AG04450 (cell line): ENCODE results near the gene CERK. TPM values are rescaled to one million over a fixed set of nuclear protein-coding genes. Genes with fewer than 3 reads are reported as not detected.

ENCODE experiments used
- CTCF ChIA-PET: fragments of 300-600, 350-600 bp; formaldehyde crosslinking; extraction: SDS; loops from one replicate; lab custom pipeline; 2022; ENCODE audit warnings: antibody characterized with exemption, inconsistent platforms; lab: Charles Lee
- POLR2A ChIA-PET: fragments of 350-600 bp; formaldehyde crosslinking; extraction: SDS; loops from one replicate; lab custom pipeline; 2021; ENCODE audit warnings: antibody characterized with exemption, inconsistent platforms; lab: Yijun Ruan, JAX
- DNase-seq: peaks from one replicate; pipeline ENCODE4 v3.0.0-alpha.2; 2011; ENCODE audit warnings: low read depth, low spot score
- H3K27ac ChIP-seq: one replicate; pipeline ENCODE4 v1.5.1; 2012; ENCODE audit warnings: low read depth, low read length, control low read depth
- H3K27me3 ChIP-seq: one replicate; pipeline ENCODE4 v1.6.0; 2012; ENCODE audit warnings: low read length; ENCODE audit not compliant: control insufficient read depth, insufficient read depth
- H3K4me3 ChIP-seq: 2 replicates; pipeline ENCODE4 v1.5.1; 2011; ENCODE audit warnings: mild to moderate bottlenecking, low read depth, low read length, control low read depth
- H3K9me3 ChIP-seq: 2 replicates; pipeline ENCODE4 v1.5.1; 2012; ENCODE audit warnings: low read length; ENCODE audit not compliant: control insufficient read depth, insufficient read depth
- polyA plus RNA-seq: library from polyadenylated mRNA; depleted of rRNA; stranded (reverse); fragments of >200 nt; gene quantifications from 2 replicates; pipeline ENCODE4 v1.2.3, GENCODE V29; 2011
- TF ChIP-seq, protein P1 (sequence below): IDR thresholded peaks from 2 replicates; pipeline ENCODE4 v1.5.1; 2011; ENCODE audit warnings: low read depth, low read length, control low read depth, inconsistent platforms

CERK gene
- polyA plus RNA-seq, 1 experiment = 29.0 TPM

DNA sequence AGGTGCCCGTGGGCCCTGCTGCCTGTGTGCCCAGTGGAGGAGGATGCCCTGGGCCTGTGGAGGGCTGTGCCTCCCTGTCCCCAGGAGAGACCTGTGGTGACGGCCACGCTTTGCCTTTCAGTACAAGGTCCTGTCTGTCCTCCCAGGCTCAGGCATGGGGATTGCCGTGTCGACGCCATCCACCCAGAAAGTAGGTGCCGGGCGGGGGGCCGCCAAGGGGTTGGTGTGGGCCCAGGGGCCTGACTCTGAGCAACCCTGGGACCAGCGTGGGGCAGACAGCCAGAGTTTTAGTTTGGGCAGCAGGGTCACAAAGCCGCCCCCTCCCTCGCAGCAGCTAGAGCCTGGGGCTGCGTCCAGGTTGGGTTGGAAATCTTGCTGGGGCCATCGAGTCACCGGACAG, 61.6 kb downstream of the CERK start:
- no peak overlapping the region for H3K27ac ChIP-seq
- TF ChIP-seq, protein P1, sequence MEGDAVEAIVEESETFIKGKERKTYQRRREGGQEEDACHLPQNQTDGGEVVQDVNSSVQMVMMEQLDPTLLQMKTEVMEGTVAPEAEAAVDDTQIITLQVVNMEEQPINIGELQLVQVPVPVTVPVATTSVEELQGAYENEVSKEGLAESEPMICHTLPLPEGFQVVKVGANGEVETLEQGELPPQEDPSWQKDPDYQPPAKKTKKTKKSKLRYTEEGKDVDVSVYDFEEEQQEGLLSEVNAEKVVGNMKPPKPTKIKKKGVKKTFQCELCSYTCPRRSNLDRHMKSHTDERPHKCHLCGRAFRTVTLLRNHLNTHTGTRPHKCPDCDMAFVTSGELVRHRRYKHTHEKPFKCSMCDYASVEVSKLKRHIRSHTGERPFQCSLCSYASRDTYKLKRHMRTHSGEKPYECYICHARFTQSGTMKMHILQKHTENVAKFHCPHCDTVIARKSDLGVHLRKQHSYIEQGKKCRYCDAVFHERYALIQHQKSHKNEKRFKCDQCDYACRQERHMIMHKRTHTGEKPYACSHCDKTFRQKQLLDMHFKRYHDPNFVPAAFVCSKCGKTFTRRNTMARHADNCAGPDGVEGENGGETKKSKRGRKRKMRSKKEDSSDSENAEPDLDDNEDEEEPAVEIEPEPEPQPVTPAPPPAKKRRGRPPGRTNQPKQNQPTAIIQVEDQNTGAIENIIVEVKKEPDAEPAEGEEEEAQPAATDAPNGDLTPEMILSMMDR = no peak
- no peaks in the 10 kb centered on the region for H3K27me3 ChIP-seq
- ChIA-PET CTCF (no interaction called here), POLR2A (no interaction called here)
- DNase-seq = no peak
- H3K9me3 ChIP-seq = peaks cover 4% of the 10 kb centered on the region; the same call in 1 of the 2 replicates
- H3K4me3 ChIP-seq = no peak overlapping the region

DNA sequence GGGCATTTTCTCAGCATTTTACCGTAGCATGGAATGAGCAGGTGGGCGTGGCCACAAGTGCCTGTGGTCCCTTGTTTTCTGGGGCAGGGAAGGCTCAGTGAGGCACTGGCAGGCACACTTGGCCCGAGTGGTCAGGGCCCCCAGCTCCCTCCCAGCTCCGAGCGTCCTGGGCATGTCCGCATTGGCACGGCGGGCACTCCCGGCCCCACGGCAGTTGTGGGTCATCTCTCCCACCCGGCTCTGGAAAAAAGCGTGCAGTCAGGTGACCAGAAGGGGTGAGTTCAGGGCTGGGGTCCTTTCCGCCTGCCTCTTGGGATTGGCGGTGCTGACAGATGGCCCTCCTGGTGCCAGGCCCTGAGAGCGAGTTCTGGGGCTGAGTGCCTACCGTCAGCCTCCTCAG, 62.1 kb downstream of the CERK start:
- Histone ChIP-seq H3K27me3 (no peaks in the 10 kb centered on the region), H3K9me3 (peaks cover 4% of the 10 kb centered on the region; the same call in 1 of the 2 replicates), H3K4me3 (no peak overlapping the region), H3K27ac (no peak overlapping the region)
- ChIA-PET POLR2A (no interaction called here), CTCF (no interaction called here)
- DNase-seq = no peak
- TF ChIP-seq, protein P1 = no peak

DNA sequence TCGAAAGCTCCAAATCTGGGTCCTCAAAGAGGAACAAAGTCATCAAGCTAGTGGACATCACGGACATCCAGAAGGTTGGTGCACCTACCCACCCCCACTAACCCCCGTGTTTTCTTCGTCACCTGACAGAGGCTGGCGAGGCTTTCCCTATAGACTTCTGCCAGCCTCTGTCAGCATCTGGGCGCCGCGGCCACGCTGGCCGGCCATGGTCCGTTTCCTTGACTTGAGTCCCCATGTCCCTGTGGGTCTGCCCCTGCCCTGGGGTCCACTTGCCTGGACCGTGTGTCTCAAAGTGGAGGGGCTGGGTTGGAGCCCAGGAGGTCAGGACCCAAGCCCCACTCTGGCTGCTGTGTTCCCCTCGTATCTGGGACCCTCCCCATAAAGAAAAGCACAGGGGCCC, 62.6 kb downstream of the CERK start:
- H3K27me3 ChIP-seq = no peaks in the 10 kb centered on the region
- ChIA-PET POLR2A (no interaction called here), CTCF (no interaction called here)
- H3K4me3 ChIP-seq = no peak overlapping the region
- peaks cover 4% of the 10 kb centered on the region; the same call in 1 of the 2 replicates for H3K9me3 ChIP-seq
- TF ChIP-seq, protein P1 = no peak
- H3K27ac ChIP-seq = no peak overlapping the region
- no peak for DNase-seq

DNA sequence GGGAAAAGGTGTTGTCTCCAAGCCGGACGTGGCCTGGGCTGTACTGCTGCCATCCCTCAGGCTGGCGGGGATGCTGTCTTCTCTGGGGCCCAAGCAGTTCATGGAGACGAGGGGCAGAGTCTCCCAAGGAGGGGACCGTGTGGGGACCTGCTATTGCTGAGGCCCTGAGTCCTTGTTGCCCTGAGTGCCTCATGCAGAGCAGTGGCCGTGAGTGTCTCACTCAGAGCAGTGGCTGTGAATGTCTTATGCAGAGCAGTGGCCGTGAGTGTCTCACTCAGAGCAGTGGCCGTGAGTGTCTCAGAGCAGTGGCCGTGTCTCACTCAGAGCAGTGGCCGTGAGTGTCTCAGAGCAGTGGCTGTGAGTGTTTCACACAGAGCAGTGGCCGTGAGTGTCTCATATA, 63.1 kb downstream of the CERK start:
- CTCF ChIA-PET = no interaction called here
- DNase-seq = no peak
- H3K9me3 ChIP-seq = peaks cover 4% of the 10 kb centered on the region; the same call in 1 of the 2 replicates
- H3K27me3 ChIP-seq = no peaks in the 10 kb centered on the region
- H3K27ac ChIP-seq = no peak overlapping the region
- TF ChIP-seq, protein P1 = no peak
- no peak overlapping the region for H3K4me3 ChIP-seq
- POLR2A ChIA-PET = no interaction called here

DNA sequence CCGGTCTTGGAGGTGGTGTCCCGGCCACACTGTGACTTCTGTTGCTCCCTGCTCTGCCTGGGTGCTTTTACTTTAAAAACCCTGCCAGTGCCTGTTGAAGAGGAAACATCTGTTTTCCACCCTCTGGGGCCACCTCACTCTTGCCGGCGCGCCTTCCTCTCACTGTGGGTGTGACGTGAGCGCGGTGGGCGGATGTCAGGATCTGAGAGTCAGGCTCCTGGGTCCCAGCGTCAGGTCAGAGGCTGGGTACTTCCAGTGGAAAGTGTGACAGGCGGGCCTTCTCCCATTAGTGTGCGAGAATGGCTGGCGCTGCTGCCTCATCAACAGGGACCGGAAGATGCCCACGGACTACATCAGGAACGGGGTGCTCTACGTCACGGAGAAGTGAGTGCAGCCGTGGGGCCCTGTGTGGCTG, 63.7 kb downstream of the CERK start:
- TF ChIP-seq, protein P1 = no peak
- H3K27me3 ChIP-seq = no peaks in the 10 kb centered on the region
- no peak for DNase-seq
- ChIA-PET CTCF (no interaction called here), POLR2A (no interaction called here)
- H3K4me3 ChIP-seq = no peak overlapping the region
- H3K27ac ChIP-seq = peak overlapping the region; percentile 11
- peaks cover 4% of the 10 kb centered on the region; the same call in 1 of the 2 replicates for H3K9me3 ChIP-seq
